ENCODE results near the gene USH2A. TPM values are rescaled to one million over a fixed set of nuclear protein-coding genes. Genes with fewer than 3 reads are reported as not detected.

The USH2A gene
- total RNA-seq, 1 experiment from 2014 or later, result not detected

DNA sequence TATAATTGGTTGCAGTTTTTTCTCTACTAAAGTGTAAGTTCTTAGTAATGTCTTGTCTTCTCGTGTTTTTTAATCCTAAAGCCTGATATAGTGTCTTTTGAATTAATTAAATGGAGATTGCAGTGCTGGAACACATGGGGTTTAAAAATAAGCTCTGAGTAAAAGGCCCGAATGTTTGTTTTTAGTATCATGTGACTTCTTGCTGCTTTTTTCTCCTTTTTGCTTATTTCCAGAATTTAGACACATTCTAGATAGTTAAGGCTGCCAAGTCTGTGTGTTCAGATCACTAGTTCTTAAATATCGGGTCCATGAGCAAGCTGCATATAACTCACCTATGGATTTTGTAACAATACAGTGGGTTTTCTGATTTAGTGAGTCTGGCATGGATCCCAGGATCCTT is 828.6 kb downstream of the USH2A start:
- BruUV-seq (replicated peaks), result no TSS peak
- no peaks in the 10 kb centered on the region for H3K36me3 ChIP-seq (ENCODE audit: insufficient read depth, low read length, poor library complexity, severe bottlenecking)
- H3K27me3 ChIP-seq (replicated peaks; ENCODE audit: insufficient read depth, low read depth, low read length, poor library complexity), result no peaks in the 10 kb centered on the region
- no peak overlapping the region for H3K27ac ChIP-seq (ENCODE audit: low read depth, low read length, poor library complexity, severe bottlenecking)
- TF ChIP-seq, protein P1, sequence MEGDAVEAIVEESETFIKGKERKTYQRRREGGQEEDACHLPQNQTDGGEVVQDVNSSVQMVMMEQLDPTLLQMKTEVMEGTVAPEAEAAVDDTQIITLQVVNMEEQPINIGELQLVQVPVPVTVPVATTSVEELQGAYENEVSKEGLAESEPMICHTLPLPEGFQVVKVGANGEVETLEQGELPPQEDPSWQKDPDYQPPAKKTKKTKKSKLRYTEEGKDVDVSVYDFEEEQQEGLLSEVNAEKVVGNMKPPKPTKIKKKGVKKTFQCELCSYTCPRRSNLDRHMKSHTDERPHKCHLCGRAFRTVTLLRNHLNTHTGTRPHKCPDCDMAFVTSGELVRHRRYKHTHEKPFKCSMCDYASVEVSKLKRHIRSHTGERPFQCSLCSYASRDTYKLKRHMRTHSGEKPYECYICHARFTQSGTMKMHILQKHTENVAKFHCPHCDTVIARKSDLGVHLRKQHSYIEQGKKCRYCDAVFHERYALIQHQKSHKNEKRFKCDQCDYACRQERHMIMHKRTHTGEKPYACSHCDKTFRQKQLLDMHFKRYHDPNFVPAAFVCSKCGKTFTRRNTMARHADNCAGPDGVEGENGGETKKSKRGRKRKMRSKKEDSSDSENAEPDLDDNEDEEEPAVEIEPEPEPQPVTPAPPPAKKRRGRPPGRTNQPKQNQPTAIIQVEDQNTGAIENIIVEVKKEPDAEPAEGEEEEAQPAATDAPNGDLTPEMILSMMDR (conservative IDR thresholded peaks at IDR 0.05; ENCODE audit: low read depth, low read length), result no peak
- no peak for TF ChIP-seq EZH2 (IDR thresholded peaks at IDR 0.05; ENCODE audit: borderline replicate concordance, low read depth, low read length, poor library complexity, severe bottlenecking)
- intact Hi-C loops (cut with micrococcal nuclease; ENCODE audit: unreplicated experiment), result no loop called here
- no peaks in the 10 kb centered on the region for H3K9me3 ChIP-seq (ENCODE audit: low read depth, low read length, poor library complexity, severe bottlenecking)
- no peak for DNase-seq (ENCODE audit: low spot score)
- no peak overlapping the region for H3K4me3 ChIP-seq (ENCODE audit: low read depth, low read length, poor library complexity, severe bottlenecking)
- no peaks in the 10 kb centered on the region for H3K4me1 ChIP-seq (ENCODE audit: insufficient read depth, low read length, poor library complexity, severe bottlenecking)
- CTCF ChIA-PET, result no interaction called here
- POLR2A ChIA-PET (ENCODE audit: low non-redundant PET), result no interaction called here

DNA sequence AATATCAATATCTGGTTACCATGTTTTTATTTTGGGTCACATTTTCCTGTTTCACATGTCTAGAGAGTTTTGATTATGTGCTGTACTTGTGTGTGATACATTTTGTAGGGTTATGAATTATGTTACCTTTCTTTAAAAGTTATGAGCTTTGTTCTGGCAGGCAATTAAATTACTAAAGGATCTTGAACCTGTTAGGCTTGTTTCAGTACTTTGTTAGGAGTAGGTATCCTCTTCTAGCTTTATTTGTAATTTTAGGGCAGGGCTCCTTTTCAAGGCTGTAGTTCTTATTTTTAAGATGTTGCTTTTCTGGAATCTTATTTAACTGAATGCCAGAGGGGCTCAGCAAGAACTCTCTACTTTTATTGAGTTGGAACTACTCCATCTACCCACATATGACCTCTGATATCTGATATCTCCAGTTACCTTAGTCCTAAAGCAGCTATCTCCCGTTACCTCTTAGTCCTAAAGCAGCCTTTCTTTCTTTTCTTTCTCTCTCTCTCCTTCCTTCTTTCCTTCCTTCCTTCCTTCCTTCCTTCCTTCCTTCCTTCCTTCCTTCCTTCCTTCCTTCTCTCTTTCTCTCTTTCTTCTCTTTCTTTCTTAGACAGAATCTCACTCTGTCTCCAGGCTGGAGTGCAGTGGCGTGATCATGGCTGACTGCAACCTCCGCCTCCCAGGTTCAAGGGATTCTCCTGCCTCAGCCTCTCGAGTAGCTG is 832.3 kb downstream of the USH2A start:
- TF ChIP-seq, protein P1 (conservative IDR thresholded peaks at IDR 0.05; ENCODE audit: low read depth, low read length), result no peak
- no peak for TF ChIP-seq EZH2 (IDR thresholded peaks at IDR 0.05; ENCODE audit: borderline replicate concordance, low read depth, low read length, poor library complexity, severe bottlenecking)
- H3K36me3 ChIP-seq (ENCODE audit: insufficient read depth, low read length, poor library complexity, severe bottlenecking), result no peaks in the 10 kb centered on the region
- no peak for DNase-seq (ENCODE audit: low spot score)
- no peak overlapping the region for H3K4me3 ChIP-seq (ENCODE audit: low read depth, low read length, poor library complexity, severe bottlenecking)
- ChIA-PET CTCF (no interaction called here), POLR2A (ENCODE audit: low non-redundant PET) (no interaction called here)
- no TSS peak for BruUV-seq (replicated peaks)
- H3K4me1 ChIP-seq (ENCODE audit: insufficient read depth, low read length, poor library complexity, severe bottlenecking), result no peaks in the 10 kb centered on the region
- H3K9me3 ChIP-seq (ENCODE audit: low read depth, low read length, poor library complexity, severe bottlenecking), result no peaks in the 10 kb centered on the region
- intact Hi-C loops (cut with micrococcal nuclease; ENCODE audit: unreplicated experiment), result no loop called here
- no peaks in the 10 kb centered on the region for H3K27me3 ChIP-seq (replicated peaks; ENCODE audit: insufficient read depth, low read depth, low read length, poor library complexity)
- no peak overlapping the region for H3K27ac ChIP-seq (ENCODE audit: low read depth, low read length, poor library complexity, severe bottlenecking)

DNA sequence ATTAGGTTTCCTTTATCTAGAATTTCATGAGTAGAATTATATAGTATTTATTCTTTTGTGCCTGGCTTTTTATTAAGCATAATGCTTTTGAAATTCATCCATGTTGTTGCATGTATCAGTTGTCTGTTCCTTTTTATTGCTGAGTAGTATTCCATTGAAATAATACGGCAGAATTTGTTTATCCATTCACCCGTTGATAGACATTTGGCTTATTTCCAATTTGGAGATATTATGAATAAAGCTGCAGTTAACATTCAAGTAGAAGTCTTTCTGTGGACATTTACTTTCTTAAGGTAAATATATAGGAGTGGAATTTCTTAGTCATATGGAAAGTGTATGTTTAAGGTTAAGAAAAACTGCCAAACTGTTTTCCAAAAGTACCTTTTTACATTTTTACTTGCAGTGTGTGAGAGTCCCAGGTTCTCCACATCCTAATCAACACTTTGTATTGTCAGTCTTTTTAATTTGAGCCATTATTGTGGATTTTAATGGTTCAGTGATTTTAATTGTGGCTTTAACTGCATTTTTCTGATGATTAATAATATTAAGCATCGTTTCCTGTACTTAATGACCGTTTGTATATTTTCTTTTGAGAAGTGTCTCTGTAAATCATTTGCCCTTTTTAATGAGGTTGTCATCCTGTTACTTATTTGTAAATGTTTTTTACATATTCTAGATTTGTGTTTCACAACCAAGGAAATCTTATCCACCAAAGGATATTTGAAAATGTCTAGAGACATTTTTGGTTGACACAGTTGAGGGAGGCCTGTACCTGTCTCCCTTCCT is 833.4 kb downstream of the USH2A start:
- no peaks in the 10 kb centered on the region for H3K36me3 ChIP-seq (ENCODE audit: insufficient read depth, low read length, poor library complexity, severe bottlenecking)
- intact Hi-C loops (cut with micrococcal nuclease; ENCODE audit: unreplicated experiment), result no loop called here
- H3K4me1 ChIP-seq (ENCODE audit: insufficient read depth, low read length, poor library complexity, severe bottlenecking), result no peaks in the 10 kb centered on the region
- no peak for DNase-seq (ENCODE audit: low spot score)
- ChIA-PET CTCF (no interaction called here), POLR2A (ENCODE audit: low non-redundant PET) (no interaction called here)
- H3K9me3 ChIP-seq (ENCODE audit: low read depth, low read length, poor library complexity, severe bottlenecking), result peaks cover 6% of the 10 kb centered on the region
- TF ChIP-seq EZH2 (IDR thresholded peaks at IDR 0.05; ENCODE audit: borderline replicate concordance, low read depth, low read length, poor library complexity, severe bottlenecking), result no peak
- TF ChIP-seq, protein P1 (conservative IDR thresholded peaks at IDR 0.05; ENCODE audit: low read depth, low read length), result no peak
- peaks cover 2% of the 10 kb centered on the region for H3K27me3 ChIP-seq (replicated peaks; ENCODE audit: insufficient read depth, low read depth, low read length, poor library complexity)
- H3K4me3 ChIP-seq (ENCODE audit: low read depth, low read length, poor library complexity, severe bottlenecking), result no peak overlapping the region
- H3K27ac ChIP-seq (ENCODE audit: low read depth, low read length, poor library complexity, severe bottlenecking), result no peak overlapping the region
- BruUV-seq (replicated peaks), result no TSS peak

All from A673 (cell line).